Skeletal muscle tissue (tissue), 4 donors: ENCODE results near the gene ZC3H12D. TPM values are rescaled to one million over a fixed set of nuclear protein-coding genes. Genes with fewer than 3 reads are reported as not detected.
"Not testable (repeated sequence)": the region's sequence is repeated elsewhere in the genome, so short reads cannot be mapped to it uniquely, and the experiment has no call there.

Source experiments
- H3K27ac ChIP-seq: one replicate; pipeline ENCODE4 v1.7.0; 2013; ENCODE audit warnings: mild to moderate bottlenecking, low read depth, low read length, inconsistent platforms
- H3K27me3 ChIP-seq, 3 donors: one replicate each; pipeline ENCODE4 v1.7.0; 2013; ENCODE audit warnings: low read length in 3 of 3; ENCODE audit not compliant: control insufficient read depth in 3 of 3, insufficient read depth in 3 of 3
- H3K36me3 ChIP-seq, 3 donors: one replicate each; pipeline ENCODE4 v1.7.0; 2013; ENCODE audit warnings: low read length in 3 of 3; ENCODE audit not compliant: control insufficient read depth in 3 of 3, insufficient read depth in 3 of 3
- H3K4me1 ChIP-seq, 3 donors: one replicate each; pipeline ENCODE4 v1.7.0; 2013; ENCODE audit warnings: low read length in 3 of 3, mild to moderate bottlenecking in 3 of 3; ENCODE audit not compliant: control insufficient read depth in 3 of 3, insufficient read depth in 3 of 3
- H3K4me3 ChIP-seq, 3 donors: one replicate each; pipeline ENCODE4 v1.7.0; 2013; ENCODE audit warnings: low read length in 3 of 3
- H3K9ac ChIP-seq, 3 donors: one replicate each; pipeline ENCODE4 v1.7.0; 2013; ENCODE audit warnings: low read length in 3 of 3, mild to moderate bottlenecking in 3 of 3, moderate library complexity in 2 of 3, low read depth in 1 of 3
- H3K9me3 ChIP-seq, 3 donors: one replicate each; pipeline ENCODE4 v1.7.0; 2013; ENCODE audit warnings: low read length in 3 of 3; ENCODE audit not compliant: control insufficient read depth in 3 of 3
- total RNA-seq: library from RNA; depleted of rRNA; stranded (reverse); fragments of >200 nt; gene quantifications from one replicate; pipeline ENCODE4 v1.2.3, GENCODE V29; 2014
- donor health status: Osteomylitis.

The ZC3H12D gene
- total RNA-seq, 1 donor from 2014 or later, result 1.0 TPM

DNA sequence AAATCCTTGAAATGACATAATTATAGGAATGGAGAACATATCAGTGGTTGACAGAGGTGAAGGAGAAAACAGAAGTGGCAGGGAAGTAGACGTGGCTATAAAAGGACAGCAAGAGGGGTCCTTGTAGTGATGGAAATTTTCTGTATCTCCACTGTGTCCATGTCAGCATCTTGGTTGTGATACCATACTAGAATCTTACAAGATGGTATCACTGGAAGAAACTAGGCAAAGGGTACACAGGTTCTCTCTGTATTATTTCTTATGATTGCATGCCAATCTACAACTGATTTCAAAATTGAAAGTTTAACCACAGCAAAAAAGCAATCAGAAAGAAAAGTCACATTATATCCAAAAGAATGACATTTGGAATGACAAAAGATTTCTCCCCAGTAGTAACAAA lies 16.4 kb upstream of the ZC3H12D start:
- no peak overlapping the region for H3K27ac ChIP-seq
- peaks cover 0 to 6% (median 0%) of the 10 kb centered on the region in 3 donors for H3K36me3 ChIP-seq
- H3K27me3 ChIP-seq, result no peaks in the 10 kb centered on the region
- no peak overlapping the region for H3K9ac ChIP-seq
- no peak overlapping the region for H3K4me3 ChIP-seq
- H3K9me3 ChIP-seq, result no peaks in the 10 kb centered on the region
- peaks cover 0 to 5% (median 0%) of the 10 kb centered on the region in 3 donors for H3K4me1 ChIP-seq

DNA sequence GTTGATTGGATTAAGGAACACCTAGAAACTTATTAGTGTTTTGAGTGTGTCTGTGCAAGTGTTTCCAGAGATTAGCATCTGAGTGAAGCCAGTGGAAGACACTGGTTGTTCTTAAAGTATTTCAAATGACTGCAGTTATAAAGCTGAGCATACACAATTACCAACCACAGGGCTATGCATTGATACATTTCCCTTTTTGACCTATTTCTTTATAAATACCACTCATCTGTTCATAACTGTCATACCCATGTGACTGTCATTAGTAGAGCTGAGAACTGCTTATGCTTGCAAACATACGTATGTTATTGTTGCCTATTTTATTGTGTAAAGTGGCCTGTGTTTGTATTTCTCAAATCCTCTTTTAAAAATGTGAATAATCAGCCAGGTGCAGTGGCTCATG lies 15.3 kb upstream of the ZC3H12D start:
- Histone ChIP-seq H3K4me3 (no peak overlapping the region), H3K9ac (no peak overlapping the region), H3K36me3 (peaks cover 0 to 3% (median 0%) of the 10 kb centered on the region in 3 donors), H3K9me3 (no peaks in the 10 kb centered on the region), H3K27me3 (no peaks in the 10 kb centered on the region), H3K4me1 (peaks cover 0 to 5% (median 0%) of the 10 kb centered on the region in 3 donors), H3K27ac (no peak overlapping the region)

DNA sequence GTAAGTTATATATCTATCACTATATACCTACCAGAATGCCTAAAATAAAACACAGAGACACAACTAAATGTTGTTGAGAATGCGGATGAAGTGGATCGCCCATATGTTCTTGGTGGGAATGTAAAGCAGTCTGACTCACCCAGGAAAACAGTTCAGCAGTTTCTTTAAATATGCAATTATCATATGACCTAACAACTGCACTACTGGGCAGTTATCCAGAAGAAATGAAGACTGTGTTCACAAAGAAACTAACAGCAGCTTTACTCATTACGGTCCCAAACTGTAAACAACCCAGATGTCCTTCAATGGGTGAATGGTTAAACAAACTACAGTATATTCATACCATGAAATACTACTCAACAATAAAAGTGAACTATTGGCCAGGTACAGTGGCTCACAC lies 14.3 kb upstream of the ZC3H12D start:
- H3K9ac ChIP-seq, result no peak overlapping the region
- H3K27ac ChIP-seq, result peak overlapping the region; percentile 42

DNA sequence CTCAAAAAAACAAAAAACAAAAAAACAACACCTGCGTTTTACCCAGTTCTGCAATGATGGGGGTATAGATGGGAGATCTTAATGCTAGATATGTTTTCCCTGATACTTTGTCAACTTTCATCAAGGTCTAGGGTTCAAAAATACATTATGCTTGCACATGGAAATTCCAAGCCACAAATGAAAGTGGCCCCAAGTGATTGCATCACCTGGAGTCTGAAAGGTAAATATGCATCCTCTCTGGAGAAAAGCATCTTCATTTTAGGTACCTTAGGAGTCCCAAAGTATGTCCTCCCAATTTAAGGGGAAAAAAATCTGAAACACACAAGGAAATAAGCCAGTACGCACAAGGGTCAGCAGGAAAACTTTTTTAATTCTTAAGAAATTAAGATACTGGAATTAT lies 12.6 kb upstream of the ZC3H12D start:
- no peak overlapping the region for H3K27ac ChIP-seq
- H3K4me3 ChIP-seq, result no peak overlapping the region
- H3K9me3 ChIP-seq, result no peaks in the 10 kb centered on the region
- peaks cover 0 to 5% (median 0%) of the 10 kb centered on the region in 3 donors for H3K4me1 ChIP-seq
- H3K9ac ChIP-seq, result no peak overlapping the region
- no peaks in the 10 kb centered on the region for H3K27me3 ChIP-seq
- no peaks in the 10 kb centered on the region for H3K36me3 ChIP-seq

More for the DNA sequence above, 14.3 kb upstream of the ZC3H12D start:
- Histone ChIP-seq H3K4me1 (peaks cover 0 to 5% (median 0%) of the 10 kb centered on the region in 3 donors), H3K27me3 (no peaks in the 10 kb centered on the region), H3K4me3 (no peak overlapping the region), H3K36me3 (no peaks in the 10 kb centered on the region), H3K9me3 (no peaks in the 10 kb centered on the region)

DNA sequence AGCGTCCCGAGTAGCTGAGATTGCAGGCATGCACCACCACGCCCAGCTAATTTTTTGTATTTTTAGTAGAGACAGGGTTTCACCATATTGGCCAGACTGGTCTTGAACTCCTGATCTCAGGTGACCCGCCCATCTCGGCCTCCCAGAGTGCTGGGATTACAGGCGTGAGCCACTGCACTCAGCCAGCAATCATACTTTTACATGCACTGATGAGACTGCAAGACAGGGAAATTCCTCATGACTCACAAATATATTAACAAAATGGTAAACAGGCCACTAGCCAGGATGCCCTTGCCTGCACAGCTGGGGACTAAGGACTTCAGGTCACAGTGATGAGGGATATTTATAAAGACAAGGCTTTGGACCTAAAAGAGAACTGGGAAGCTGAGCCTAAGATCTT lies 11.8 kb upstream of the ZC3H12D start:
- not testable (repeated sequence) for H3K9ac ChIP-seq, H3K27me3 ChIP-seq, H3K27ac ChIP-seq, H3K36me3 ChIP-seq, H3K9me3 ChIP-seq, H3K4me1 ChIP-seq, H3K4me3 ChIP-seq

DNA sequence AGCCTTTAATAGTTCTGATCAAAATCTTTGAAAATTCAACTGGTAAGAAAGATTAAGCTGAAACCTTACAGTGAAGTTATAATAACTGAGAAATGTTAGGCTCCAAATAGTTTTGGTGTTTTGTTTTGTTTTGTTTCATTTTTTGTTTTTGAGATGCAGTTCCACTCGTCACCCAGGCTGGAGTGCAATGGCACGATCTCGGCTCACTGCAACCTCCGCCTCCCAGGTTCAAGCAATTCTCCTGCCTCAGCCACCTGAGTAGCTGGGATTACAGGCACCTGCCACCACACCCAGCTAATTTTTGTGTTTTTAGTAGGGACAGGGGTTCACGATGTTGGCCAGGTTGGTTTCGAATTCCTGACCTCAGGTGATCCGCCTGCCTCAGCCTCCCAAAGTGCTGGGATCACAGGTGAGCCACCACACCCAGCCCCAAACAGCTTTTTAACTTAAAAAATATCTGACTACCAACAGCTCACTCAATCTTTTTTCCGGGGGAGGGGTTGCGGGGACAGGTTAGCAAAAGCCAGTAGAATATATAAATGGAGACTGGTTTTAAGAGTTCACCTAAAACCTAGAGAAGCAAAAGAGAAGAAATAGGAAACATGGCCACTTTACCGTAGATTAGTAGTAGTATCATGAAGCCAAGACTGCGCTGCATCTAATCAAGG lies 10.7 kb upstream of the ZC3H12D start:
- not testable (repeated sequence) for H3K27ac ChIP-seq, H3K36me3 ChIP-seq

DNA sequence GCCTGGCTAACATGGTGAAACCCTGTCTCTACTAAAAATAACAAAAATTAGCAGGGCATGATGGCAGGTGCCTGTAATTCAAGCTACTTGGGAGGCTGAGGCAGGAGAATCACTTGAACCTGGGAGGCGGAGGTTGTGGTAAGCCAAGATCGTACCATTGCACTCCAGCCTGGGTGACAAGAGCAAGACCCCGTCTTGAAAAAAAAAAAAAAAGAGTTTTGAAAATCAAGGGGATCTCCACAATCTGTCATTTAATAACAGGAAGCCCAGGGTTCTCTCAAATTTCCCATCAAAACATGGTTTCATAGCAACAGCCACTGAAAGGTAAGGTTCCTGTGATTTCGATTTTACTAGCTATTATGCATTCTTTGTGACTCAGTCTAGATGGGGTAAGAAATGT lies 10.0 kb upstream of the ZC3H12D start:
- H3K36me3 ChIP-seq, H3K9me3 ChIP-seq, H3K27ac ChIP-seq, H3K27me3 ChIP-seq, H3K4me3 ChIP-seq, H3K9ac ChIP-seq, H3K4me1 ChIP-seq: not testable (repeated sequence)

More for the DNA sequence above, 10.7 kb upstream of the ZC3H12D start:
- H3K4me3 ChIP-seq, H3K4me1 ChIP-seq, H3K9ac ChIP-seq, H3K9me3 ChIP-seq, H3K27me3 ChIP-seq: not testable (repeated sequence)

DNA sequence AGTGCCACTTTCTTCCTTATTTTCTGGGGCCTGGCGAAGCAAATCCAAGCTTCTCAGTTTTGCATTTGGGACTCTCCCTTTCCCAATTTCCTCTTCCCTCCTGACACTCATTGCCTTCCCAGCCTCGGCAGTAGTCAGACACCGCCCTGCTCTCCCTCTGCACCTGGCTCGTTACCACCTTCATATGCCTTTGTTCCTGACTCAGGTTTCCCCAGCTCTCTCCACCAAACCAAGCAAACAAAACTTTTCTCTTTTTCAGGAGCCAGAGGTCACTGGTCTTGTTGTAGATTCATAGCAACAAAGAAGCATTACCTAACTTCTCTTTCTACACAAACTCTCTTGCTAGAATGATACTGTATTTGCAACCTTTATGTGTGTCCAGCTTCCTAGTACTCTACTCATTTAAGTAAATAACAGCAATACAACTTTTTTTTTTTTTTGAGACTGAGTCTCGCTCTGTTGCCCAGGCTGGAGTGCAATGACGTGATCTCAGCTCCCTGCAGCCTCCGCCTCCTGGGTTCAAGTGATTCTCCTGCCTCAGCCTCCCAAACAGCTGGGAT lies 9.0 kb upstream of the ZC3H12D start:
- Histone ChIP-seq H3K9ac (no peak overlapping the region), H3K4me1 (no peaks in the 10 kb centered on the region), H3K9me3 (no peaks in the 10 kb centered on the region), H3K4me3 (no peak overlapping the region), H3K36me3 (no peaks in the 10 kb centered on the region), H3K27me3 (no peaks in the 10 kb centered on the region), H3K27ac (no peak overlapping the region)

DNA sequence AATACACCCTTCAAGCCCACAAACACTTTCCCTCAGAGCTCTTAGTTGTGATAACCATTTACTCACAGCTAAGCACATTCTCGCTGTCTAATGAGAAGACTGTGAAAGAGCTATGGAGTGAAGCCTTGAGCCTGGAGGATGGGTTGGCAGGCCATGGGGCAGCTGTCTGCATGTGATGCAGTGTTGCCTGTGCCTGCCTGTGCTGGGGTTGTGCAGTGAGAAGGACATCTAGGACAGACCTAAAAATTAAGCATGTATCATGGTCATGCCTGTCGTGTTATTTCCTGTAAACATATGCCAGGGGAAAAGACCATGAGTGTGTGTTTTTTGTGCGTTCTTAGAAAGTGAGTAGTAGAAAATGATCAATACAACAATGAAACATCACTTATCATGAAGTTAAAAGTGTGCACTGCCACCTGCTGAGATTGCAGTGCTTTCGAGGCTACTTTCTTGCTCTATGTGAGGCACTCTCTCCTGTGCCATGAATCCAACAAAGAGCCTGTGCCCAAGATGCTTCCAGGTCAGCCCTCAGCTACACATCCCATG lies 8.1 kb upstream of the ZC3H12D start:
- no peak overlapping the region for H3K9ac ChIP-seq
- H3K27me3 ChIP-seq, result no peaks in the 10 kb centered on the region
- no peaks in the 10 kb centered on the region for H3K4me1 ChIP-seq
- H3K36me3 ChIP-seq, result no peaks in the 10 kb centered on the region
- H3K9me3 ChIP-seq, result no peaks in the 10 kb centered on the region
- H3K27ac ChIP-seq, result no peak overlapping the region
- no peak overlapping the region for H3K4me3 ChIP-seq

DNA sequence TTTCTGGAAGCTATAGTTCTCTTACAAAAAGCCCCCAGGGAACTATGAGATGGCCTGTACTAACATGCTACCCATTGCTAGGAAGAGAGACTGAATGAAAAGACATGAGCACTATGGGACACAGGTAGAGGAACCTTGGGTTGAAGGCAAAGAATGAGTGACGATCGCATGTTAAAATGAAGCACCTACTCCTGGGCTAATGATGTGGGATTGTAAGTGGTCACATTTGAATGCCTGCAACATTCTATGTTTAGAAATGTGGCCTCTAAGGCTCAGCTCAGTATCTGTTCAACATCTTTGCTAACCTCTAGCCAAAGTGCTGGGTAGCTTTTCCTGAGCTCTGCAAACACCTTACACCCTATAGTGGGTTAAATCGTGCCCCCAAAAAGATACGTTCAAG lies 5.2 kb upstream of the ZC3H12D start:
- H3K27ac ChIP-seq, result no peak overlapping the region
- no peaks in the 10 kb centered on the region for H3K27me3 ChIP-seq
- peaks cover 6 to 8% (median 8%) of the 10 kb centered on the region in 3 donors for H3K4me1 ChIP-seq
- no peaks in the 10 kb centered on the region for H3K36me3 ChIP-seq
- H3K9me3 ChIP-seq, result no peaks in the 10 kb centered on the region
- no peak overlapping the region for H3K4me3 ChIP-seq
- no peak overlapping the region for H3K9ac ChIP-seq
